AG10803 (cell line): Measurements from ENCODE around the gene RPS18.
A peak's percentile ranks its signal among the peaks of the same experiment; 100 is the strongest.
"Not testable (repeated sequence)": the region's sequence is repeated elsewhere in the genome, so short reads cannot be mapped to it uniquely, and the experiment has no call there.

Source experiments
- DNase-seq: peaks from one replicate; pipeline ENCODE4 v3.0.0; 2010; ENCODE audit warnings: low read depth
- H3K4me3 ChIP-seq: 2 replicates; pipeline ENCODE4 v1.5.1; 2011; ENCODE audit warnings: mild to moderate bottlenecking, low read length, control low read depth
- TF ChIP-seq, protein P1 (sequence below): conservative IDR thresholded peaks from 2 replicates; pipeline ENCODE4 v1.5.1; 2011; ENCODE audit warnings: mild to moderate bottlenecking, low read length, control low read depth, inconsistent platforms

The RPS18 gene

DNA sequence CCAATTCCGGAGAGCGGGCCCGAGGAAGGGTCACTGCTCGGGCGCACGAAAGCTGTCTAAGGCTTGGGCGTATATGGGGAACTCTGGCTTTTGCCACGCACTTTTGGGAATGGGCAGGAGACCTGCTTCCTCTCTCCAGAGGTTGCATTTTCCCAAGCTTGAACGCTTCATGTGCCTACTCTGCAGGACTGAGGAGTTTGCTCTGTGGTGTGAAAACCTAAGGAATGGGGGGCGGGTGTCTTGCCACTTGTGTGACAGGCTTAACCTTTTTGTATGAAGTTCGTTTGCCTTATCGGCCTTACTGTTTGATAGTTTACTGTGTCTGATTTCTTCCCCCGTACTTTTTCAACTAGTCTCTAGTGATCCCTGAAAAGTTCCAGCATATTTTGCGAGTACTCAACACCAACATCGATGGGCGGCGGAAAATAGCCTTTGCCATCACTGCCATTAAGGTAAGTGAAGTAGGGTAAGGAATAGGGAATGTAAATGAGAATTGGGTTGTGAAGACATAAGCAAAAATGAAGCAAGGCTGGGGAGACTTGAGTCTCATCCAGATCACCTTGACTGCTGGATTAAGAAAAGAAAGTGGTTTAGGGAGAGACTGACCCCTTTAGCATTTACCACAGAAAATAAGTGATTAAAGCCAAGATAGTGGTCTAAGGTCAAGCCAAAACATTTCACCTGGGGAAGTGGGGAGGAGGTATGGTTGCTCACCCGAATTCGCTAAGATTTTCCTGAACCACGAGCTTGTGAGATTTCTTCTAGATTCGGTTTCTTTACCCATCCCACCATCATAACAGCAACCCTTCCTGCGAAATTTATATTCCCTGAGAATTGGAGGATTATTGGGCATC is 627 bp downstream of the RPS18 start:
- peak; percentile 8 for DNase-seq
- TF ChIP-seq, protein P1, sequence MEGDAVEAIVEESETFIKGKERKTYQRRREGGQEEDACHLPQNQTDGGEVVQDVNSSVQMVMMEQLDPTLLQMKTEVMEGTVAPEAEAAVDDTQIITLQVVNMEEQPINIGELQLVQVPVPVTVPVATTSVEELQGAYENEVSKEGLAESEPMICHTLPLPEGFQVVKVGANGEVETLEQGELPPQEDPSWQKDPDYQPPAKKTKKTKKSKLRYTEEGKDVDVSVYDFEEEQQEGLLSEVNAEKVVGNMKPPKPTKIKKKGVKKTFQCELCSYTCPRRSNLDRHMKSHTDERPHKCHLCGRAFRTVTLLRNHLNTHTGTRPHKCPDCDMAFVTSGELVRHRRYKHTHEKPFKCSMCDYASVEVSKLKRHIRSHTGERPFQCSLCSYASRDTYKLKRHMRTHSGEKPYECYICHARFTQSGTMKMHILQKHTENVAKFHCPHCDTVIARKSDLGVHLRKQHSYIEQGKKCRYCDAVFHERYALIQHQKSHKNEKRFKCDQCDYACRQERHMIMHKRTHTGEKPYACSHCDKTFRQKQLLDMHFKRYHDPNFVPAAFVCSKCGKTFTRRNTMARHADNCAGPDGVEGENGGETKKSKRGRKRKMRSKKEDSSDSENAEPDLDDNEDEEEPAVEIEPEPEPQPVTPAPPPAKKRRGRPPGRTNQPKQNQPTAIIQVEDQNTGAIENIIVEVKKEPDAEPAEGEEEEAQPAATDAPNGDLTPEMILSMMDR, result no peak
- H3K4me3 ChIP-seq, result peak overlapping the region; percentile 96

DNA sequence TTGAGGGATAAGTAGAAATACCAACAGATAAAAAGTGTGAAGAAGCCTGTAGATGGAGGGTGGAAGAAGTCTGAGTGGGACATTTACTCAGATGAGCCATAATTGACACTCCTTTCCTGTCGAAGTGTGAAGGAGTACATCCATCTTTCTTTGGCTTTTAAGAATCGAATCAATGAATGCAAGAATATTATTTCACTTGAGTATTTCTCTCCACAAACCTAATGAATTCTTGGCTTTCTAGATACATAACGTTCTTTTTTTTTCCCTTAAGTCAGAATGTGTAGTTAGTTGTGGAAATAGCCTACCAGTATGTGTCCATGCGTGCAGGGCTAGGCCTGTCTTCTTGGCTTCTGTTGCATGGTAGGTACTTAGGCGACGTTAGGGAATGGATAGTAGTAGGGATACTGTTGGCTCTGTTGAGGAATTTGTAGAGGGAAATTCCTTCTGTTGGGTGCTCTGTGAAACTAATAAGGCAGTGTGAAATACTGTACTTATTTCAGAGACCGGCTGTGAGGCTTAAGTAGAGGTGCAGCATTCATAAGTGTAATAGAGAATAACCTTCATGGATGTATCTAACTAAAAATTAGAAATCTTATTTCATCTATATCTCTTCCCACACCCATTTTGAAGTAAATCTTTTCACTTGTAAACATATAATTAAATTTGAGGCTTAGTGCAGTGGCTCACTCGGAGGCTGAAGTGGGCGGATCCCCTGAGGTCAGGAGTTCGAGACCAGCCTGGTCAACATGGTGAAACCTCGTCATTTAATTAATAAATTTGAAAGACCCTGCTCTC is 1.5 kb downstream of the RPS18 start:
- DNase-seq, result no peak
- peak overlapping the region; percentile 96 for H3K4me3 ChIP-seq
- TF ChIP-seq, protein P1, result no peak

DNA sequence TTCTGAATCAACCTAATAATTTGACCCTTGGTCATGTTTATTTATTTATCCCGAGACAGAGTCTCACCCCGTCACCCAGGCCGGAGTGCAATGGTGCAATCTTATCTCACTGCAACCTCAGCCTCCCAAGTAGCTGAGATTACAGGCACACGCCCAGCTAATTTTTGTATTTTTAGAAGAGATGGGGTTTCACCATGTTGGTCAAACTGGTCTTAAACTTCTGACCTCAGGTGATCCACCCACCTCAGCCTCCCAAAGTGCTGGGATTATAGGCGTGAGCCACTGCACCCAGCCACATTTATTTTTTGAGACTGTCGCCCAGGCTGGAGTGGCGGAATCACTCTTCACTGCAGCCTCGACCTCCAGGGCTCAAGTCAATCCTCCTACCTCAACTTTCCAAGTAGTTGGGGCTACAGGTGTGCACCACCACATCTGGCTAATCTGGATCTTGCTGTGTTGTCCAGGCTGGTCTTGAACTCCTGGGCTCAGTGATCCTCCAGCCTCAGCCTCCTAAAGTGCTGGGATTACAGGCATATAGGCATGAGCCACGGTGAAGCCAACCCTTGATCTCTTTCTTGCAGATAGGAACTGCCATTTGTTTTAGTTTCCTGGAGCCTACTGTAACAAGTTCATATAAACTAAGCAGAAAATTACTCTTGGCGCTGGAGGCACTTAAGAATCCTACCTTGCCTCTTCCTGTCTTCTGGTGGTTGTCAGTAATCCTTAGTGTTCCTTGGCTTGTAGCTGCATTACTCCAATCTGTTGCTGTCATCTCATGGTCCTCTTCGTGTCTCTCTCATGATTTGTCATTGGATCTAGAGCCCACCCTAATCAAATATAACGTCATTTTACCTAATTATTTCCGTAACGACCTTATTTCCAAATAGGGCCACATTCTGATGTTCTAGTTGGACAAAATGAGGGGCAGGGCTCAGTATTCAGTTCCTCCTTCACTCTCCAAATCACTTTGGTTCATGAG is 2.3 kb downstream of the RPS18 start:
- peak overlapping the region; percentile 96 for H3K4me3 ChIP-seq
- TF ChIP-seq, protein P1, result no peak
- no peak for DNase-seq

DNA sequence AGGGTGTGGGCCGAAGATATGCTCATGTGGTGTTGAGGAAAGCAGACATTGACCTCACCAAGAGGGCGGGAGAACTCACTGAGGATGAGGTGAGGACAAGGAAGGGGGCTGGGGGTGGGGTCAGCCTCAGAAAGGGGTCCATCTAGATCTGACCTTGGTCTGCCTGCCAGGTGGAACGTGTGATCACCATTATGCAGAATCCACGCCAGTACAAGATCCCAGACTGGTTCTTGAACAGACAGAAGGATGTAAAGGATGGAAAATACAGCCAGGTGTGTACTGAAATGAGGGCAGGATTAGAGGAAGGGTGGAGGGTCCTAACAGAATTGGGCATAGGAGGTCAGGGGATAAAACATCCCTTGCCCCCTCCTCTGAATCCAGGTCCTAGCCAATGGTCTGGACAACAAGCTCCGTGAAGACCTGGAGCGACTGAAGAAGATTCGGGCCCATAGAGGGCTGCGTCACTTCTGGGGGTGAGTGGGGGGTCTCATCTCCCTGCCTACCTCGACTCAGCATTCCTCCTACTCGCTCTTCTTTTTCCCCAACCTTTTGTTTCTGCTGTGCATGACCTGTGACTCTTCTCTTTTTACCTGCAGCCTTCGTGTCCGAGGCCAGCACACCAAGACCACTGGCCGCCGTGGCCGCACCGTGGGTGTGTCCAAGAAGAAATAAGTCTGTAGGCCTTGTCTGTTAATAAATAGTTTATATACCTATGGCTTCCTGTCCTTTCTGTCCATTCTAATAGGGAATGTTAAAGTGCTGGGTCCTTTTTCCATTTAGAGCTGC is 4.1 kb downstream of the RPS18 start:
- DNase-seq, result not testable (repeated sequence)
- peak overlapping the region; percentile 62 for H3K4me3 ChIP-seq

DNA sequence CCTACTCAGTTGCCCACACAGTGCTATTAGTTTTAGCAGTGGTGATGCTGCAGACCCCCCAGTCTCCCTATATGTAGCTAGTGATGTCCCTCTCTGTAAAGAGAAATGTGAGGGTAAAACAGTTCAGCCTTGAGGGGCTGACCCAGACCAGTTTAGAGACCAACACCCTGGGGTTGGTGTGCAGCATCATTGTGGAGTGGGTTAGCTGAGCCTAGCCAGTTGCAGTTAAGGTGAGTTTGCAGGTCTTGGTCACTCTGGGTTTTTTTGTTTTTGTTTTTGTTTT is 4.6 kb downstream of the RPS18 start:
- no peak for DNase-seq
- H3K4me3 ChIP-seq, result peak overlapping the region; percentile 62
- TF ChIP-seq, protein P1, result no peak

DNA sequence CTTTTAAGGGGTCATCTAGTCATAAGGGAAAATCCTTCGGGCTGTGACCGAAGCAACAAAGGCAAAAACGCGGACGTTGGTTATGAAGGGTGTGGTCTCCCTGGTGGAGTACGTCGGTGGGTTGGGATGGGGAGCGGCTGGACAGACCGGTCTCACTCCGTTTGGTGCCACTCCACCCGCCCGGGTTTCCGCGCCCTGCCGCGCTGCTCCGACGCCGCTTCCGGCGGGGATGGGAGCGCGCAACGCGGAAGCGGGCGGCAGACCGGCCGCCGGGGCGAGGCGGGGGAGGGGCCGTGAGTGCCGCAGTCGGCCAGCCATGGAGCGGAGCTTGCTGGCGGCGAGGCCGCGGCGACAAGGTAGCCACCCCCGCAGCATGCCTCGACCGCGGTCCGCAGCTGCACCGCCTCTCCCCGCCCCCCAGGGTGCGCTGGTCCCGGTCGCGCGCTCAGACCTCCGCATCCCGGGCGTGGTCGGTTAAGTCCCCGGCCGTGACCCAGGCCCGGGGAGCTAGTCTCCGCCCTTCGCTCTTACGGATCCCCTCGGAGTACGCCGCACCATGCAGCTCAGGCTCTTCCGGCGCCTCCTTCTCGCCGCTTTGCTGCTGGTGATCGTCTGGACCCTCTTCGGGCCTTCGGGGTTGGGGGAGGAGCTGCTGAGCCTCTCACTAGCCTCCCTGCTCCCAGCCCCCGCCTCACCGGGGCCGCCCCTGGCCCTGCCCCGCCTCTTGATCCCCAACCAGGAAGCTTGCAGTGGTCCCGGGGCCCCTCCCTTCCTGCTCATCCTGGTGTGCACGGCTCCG is 5.2 kb downstream of the RPS18 start, which contains the start of gene B3GALT4:
TSS of gene B3GALT4 (plus strand) at position 260 of the 799 bp plus-strand sequence. CDS start at position 557, 297 bp downstream.
- peak; percentile 61 for DNase-seq
- H3K4me3 ChIP-seq, result peak within 1 kb of the TSS; percentile 62
- TF ChIP-seq, protein P1, result peak; percentile 34; the same call in 1 of the 2 replicates
